ENCODE measurements around the gene ALDH4A1. TPM values are rescaled to one million over a fixed set of nuclear protein-coding genes. Genes with fewer than 3 reads are reported as not detected.
A peak's percentile ranks its signal among the peaks of the same experiment; 100 is the strongest.

ALDH4A1 gene
- total RNA-seq, 2 donors from 2014 or later, result 9.6 to 24.2 TPM

DNA sequence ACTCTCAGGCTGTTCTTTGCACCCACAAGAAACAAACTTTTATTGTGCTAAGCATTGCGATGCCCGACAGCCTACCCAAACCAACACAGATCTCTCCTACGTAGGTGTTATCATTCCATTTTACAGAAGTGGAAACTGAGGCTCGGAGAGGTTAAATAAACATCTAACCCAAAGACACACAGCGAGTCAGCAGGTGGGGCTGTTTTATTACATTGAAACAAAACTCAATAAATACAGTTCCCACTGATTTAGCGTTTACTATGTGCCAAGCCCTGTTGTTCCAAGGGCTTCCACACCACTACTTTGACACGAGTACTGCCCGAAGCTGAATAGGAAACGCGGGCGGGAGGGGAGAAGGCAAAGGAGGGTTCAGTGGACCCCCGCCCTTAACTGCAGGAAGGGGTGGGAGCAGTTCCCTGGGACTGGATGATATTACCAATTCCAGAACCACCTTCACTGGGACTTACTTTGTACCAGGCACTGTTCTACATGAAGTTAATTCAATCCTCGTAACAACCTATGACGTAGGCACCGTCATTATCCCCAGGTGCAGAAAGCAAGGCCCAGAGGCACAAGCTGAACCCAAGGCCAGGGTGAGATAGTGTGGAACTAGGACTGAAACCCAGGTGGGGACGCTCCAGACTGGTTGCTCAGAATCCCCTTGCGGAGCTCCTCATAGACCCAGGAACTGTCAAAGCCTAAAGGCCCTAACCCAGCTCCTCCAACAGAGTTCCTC is 19.3 kb upstream of the ALDH4A1 start:
- Histone ChIP-seq H3K9me3 (no peaks in the 10 kb centered on the region), H3K27me3 (replicated peaks; ENCODE audit: insufficient read depth) (no peaks in the 10 kb centered on the region), H3K4me3 (peak overlapping the region; percentile 63), H3K4me1 (ENCODE audit: control insufficient read depth in 1 of 2, low read depth in 2 of 2) (peaks cover 37 to 52% of the 10 kb centered on the region in 2 donors), H3K36me3 (peaks cover 23% of the 10 kb centered on the region), H3K27ac (peak overlapping the region; percentile 94 to 98)
- ATAC-seq (ENCODE audit: insufficient number of reproducible peaks, low FRiP score, low read depth), result no peak
- no peak for DNase-seq (ENCODE audit: low spot score)
- TF ChIP-seq, protein P1, sequence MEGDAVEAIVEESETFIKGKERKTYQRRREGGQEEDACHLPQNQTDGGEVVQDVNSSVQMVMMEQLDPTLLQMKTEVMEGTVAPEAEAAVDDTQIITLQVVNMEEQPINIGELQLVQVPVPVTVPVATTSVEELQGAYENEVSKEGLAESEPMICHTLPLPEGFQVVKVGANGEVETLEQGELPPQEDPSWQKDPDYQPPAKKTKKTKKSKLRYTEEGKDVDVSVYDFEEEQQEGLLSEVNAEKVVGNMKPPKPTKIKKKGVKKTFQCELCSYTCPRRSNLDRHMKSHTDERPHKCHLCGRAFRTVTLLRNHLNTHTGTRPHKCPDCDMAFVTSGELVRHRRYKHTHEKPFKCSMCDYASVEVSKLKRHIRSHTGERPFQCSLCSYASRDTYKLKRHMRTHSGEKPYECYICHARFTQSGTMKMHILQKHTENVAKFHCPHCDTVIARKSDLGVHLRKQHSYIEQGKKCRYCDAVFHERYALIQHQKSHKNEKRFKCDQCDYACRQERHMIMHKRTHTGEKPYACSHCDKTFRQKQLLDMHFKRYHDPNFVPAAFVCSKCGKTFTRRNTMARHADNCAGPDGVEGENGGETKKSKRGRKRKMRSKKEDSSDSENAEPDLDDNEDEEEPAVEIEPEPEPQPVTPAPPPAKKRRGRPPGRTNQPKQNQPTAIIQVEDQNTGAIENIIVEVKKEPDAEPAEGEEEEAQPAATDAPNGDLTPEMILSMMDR (IDR thresholded peaks at IDR 0.05), result no peak

DNA sequence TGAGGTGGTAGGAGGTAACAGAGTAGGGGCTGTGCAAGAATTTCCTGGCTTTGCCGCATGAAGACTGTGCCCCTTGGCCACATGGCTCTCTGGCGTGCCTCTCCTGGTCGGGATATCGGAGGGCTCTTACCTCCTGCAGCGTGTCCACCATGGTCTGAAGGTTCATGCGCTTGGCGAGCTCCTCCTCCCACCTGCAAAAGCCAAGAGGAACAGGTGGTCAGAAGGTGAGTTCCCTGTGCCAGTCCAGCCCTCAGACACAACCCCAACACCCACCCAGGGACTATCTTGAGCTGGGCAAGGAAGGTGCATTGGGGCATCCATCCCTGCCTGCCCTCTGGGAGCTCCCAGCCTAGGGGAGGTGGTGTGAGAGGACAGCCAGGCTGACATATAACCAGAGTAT is 18.6 kb upstream of the ALDH4A1 start:
- TF ChIP-seq, protein P1 (IDR thresholded peaks at IDR 0.05), result no peak
- DNase-seq (ENCODE audit: low spot score), result no peak
- peaks cover 31% of the 10 kb centered on the region for H3K36me3 ChIP-seq
- no peaks in the 10 kb centered on the region for H3K9me3 ChIP-seq
- no peak overlapping the region for H3K4me3 ChIP-seq
- no peaks in the 10 kb centered on the region for H3K27me3 ChIP-seq (replicated peaks; ENCODE audit: insufficient read depth)
- no peak for ATAC-seq (ENCODE audit: insufficient number of reproducible peaks, low FRiP score, low read depth)
- peak overlapping the region; percentile 94 to 98 for H3K27ac ChIP-seq
- H3K4me1 ChIP-seq (ENCODE audit: control insufficient read depth in 1 of 2, low read depth in 2 of 2), result peaks cover 31 to 45% of the 10 kb centered on the region in 2 donors

DNA sequence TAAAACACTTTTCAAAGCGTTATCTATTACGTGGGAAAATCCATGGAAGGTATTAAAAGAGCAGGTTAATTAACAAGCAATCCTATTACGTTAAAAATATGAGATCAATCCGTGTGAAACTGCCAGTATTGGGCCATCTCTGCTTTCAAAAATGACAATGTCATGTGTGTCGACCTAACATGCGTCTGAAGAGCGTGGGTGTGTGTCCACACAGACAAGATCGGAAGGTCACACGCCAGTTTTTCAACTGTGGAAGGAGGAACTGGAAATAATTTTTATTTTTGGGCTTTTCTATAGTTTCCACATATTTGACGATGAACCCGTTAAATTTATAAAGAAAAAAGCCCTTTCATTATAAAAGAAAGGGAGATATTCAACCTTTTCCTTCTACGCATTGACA is 17.6 kb upstream of the ALDH4A1 start:
- peaks cover 32% of the 10 kb centered on the region for H3K36me3 ChIP-seq
- no peaks in the 10 kb centered on the region for H3K27me3 ChIP-seq (replicated peaks; ENCODE audit: insufficient read depth)
- H3K9me3 ChIP-seq, result no peaks in the 10 kb centered on the region
- peaks cover 34 to 53% of the 10 kb centered on the region in 2 donors for H3K4me1 ChIP-seq (ENCODE audit: control insufficient read depth in 1 of 2, low read depth in 2 of 2)
- no peak overlapping the region for H3K4me3 ChIP-seq
- ATAC-seq (ENCODE audit: insufficient number of reproducible peaks, low FRiP score, low read depth) (no peak), DNase-seq (ENCODE audit: low spot score) (no peak)
- H3K27ac ChIP-seq, result no peak overlapping the region
- TF ChIP-seq, protein P1 (IDR thresholded peaks at IDR 0.05), result no peak

DNA sequence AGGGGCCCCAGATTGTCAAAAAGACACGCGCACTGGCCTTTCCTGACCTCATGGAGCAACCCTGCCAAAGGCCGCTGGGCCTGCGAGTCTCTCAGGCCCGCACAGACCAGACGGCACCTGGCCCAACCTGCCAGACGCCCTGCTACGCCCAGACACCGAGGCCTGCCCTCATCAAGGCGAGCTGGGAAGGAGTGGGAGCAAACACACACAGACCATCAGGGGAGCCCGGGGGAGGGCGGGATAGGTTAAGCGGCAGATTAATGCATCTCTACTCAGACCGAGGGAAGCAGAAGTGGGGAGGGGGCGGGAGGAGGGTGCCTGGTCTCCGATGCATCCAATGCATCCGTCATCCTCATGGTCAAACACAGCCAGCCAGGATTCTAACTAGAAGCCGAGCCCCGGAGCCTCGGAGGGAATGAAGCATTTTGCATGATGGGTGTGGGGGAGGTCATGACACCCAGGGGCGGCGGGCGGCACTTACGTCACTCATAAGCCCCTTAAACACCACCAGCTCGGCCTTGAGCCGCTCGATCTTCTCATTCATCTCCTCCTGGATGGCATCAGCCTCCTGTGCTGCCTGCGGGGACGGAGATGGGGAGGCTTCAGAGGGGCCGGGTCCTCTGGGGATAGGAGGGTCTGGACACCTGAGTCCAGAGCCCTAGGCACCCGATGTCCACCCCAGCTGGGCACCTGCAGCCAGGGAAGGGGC is 17.0 kb upstream of the ALDH4A1 start:
- ATAC-seq (ENCODE audit: insufficient number of reproducible peaks, low FRiP score, low read depth), result no peak
- peaks cover 32% of the 10 kb centered on the region for H3K36me3 ChIP-seq
- H3K27me3 ChIP-seq (replicated peaks; ENCODE audit: insufficient read depth), result no peaks in the 10 kb centered on the region
- no peak for DNase-seq (ENCODE audit: low spot score)
- no peaks in the 10 kb centered on the region for H3K9me3 ChIP-seq
- TF ChIP-seq, protein P1 (IDR thresholded peaks at IDR 0.05), result no peak
- H3K4me1 ChIP-seq (ENCODE audit: control insufficient read depth in 1 of 2, low read depth in 2 of 2), result peaks cover 35 to 53% of the 10 kb centered on the region in 2 donors
- H3K4me3 ChIP-seq, result no peak overlapping the region
- no peak overlapping the region for H3K27ac ChIP-seq

DNA sequence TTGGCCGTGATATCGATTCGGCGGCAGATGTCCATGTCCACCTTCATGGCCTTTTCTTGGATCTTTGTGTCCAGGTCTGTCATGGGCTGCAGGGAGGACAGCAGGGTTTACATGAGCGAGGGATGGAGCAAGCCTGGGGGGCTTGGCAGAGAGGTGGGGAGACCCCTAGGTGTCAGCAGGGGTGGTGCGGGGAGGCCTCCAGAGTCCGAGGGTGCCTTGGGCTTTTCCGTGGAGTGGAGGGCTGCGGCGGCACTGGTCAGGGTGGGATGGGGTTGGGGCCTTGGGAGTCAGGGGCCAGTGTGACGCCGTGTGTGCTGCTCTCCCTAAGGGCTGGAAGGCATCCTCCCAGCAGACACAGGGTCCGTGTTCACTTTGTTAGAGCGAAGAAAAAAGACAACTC is 16.1 kb upstream of the ALDH4A1 start:
- H3K4me1 ChIP-seq (ENCODE audit: control insufficient read depth in 1 of 2, low read depth in 2 of 2), result peaks cover 33 to 52% of the 10 kb centered on the region in 2 donors
- no peaks in the 10 kb centered on the region for H3K27me3 ChIP-seq (replicated peaks; ENCODE audit: insufficient read depth)
- no peak overlapping the region for H3K27ac ChIP-seq
- ATAC-seq (ENCODE audit: insufficient number of reproducible peaks, low FRiP score, low read depth) (no peak), DNase-seq (ENCODE audit: low spot score) (no peak)
- H3K36me3 ChIP-seq, result peaks cover 32% of the 10 kb centered on the region
- H3K9me3 ChIP-seq, result no peaks in the 10 kb centered on the region
- no peak overlapping the region for H3K4me3 ChIP-seq
- TF ChIP-seq, protein P1 (IDR thresholded peaks at IDR 0.05), result no peak
